Kidney epithelial cell (primary cell): ENCODE measurements around the gene TMEM182. TPM values are rescaled to one million over a fixed set of nuclear protein-coding genes. Genes with fewer than 3 reads are reported as not detected.

Experiments
- DNase-seq: peaks from one replicate; pipeline ENCODE4 v3.0.0-alpha.2; 2010; ENCODE audit warnings: low read depth
- H3K27me3 ChIP-seq: 2 replicates; pipeline ENCODE4 v1.6.0; 2011; ENCODE audit warnings: low read length; ENCODE audit not compliant: control insufficient read depth, insufficient read depth
- H3K36me3 ChIP-seq: 2 replicates; pipeline ENCODE4 v1.5.1; 2011; ENCODE audit warnings: low read length; ENCODE audit not compliant: control insufficient read depth, insufficient read depth
- H3K4me3 ChIP-seq: 2 replicates; pipeline ENCODE4 v1.5.1; 2011; ENCODE audit warnings: low read depth, mild to moderate bottlenecking, control low read depth, low read length
- total RNA-seq: library from RNA; depleted of rRNA; stranded (reverse); fragments of >200 nt; gene quantifications from 2 replicates; pipeline ENCODE4 v1.2.3, GENCODE V29; 2015
- TF ChIP-seq, protein P1 (sequence below): IDR thresholded peaks from 2 replicates; pipeline ENCODE4 v1.5.1; 2011; ENCODE audit warnings: mild to moderate bottlenecking, moderate library complexity, low read length, control low read depth, inconsistent platforms; ENCODE audit not compliant: insufficient read depth, poor library complexity, severe bottlenecking

TMEM182 gene
- total RNA-seq, 1 donor from 2014 or later, result 5.9 TPM

- H3K36me3 ChIP-seq, result no peaks in the 10 kb centered on the region
- no peak overlapping the region for H3K4me3 ChIP-seq
- H3K27me3 ChIP-seq, result no peaks in the 10 kb centered on the region
- no peak for DNase-seq
- TF ChIP-seq, protein P1, sequence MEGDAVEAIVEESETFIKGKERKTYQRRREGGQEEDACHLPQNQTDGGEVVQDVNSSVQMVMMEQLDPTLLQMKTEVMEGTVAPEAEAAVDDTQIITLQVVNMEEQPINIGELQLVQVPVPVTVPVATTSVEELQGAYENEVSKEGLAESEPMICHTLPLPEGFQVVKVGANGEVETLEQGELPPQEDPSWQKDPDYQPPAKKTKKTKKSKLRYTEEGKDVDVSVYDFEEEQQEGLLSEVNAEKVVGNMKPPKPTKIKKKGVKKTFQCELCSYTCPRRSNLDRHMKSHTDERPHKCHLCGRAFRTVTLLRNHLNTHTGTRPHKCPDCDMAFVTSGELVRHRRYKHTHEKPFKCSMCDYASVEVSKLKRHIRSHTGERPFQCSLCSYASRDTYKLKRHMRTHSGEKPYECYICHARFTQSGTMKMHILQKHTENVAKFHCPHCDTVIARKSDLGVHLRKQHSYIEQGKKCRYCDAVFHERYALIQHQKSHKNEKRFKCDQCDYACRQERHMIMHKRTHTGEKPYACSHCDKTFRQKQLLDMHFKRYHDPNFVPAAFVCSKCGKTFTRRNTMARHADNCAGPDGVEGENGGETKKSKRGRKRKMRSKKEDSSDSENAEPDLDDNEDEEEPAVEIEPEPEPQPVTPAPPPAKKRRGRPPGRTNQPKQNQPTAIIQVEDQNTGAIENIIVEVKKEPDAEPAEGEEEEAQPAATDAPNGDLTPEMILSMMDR, result no peak
These were observed 20.4 kb downstream of the TMEM182 start for GRCh38 chr2:102782187-102782586.

DNA sequence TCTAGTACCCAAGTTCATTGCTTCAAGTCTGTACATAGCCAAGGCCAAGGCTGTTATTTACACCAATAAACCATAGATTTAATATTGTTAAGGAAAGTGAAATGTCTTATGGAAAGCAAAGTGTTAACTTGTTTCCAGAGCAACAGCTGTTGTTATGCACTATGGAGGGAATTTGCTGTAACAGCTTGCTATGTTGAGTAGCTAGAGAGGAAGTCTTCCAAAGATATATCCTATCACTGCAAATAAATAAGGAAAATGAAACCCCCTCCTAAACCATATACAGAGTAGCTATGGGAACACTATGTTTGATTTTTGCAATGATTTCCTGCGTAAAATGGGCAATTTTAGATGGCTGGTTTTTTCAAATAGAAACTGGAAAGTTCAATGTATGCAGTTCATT lies 21.1 kb downstream of the TMEM182 start:
- H3K4me3 ChIP-seq, result no peak overlapping the region
- TF ChIP-seq, protein P1, result no peak
- H3K36me3 ChIP-seq, result no peaks in the 10 kb centered on the region
- DNase-seq, result no peak
- no peaks in the 10 kb centered on the region for H3K27me3 ChIP-seq

GRCh38 chr2:102783506-102784183 lies 21.8 kb downstream of the TMEM182 start:
- Histone ChIP-seq H3K27me3 (no peaks in the 10 kb centered on the region), H3K36me3 (no peaks in the 10 kb centered on the region), H3K4me3 (no peak overlapping the region)
- TF ChIP-seq, protein P1, result no peak
- DNase-seq, result no peak

GRCh38 chr2:102784940-102785339 lies 23.1 kb downstream of the TMEM182 start:
- Histone ChIP-seq H3K27me3 (no peaks in the 10 kb centered on the region), H3K4me3 (no peak overlapping the region), H3K36me3 (no peaks in the 10 kb centered on the region)
- TF ChIP-seq, protein P1, result no peak
- no peak for DNase-seq

- Histone ChIP-seq H3K27me3 (no peaks in the 10 kb centered on the region), H3K36me3 (no peaks in the 10 kb centered on the region), H3K4me3 (no peak overlapping the region)
- TF ChIP-seq, protein P1, result no peak
- no peak for DNase-seq
These were observed 26.5 kb downstream of the TMEM182 start for GRCh38 chr2:102788216-102788884.
